Stomach (tissue), 4 donors: ENCODE data around the gene NAP1L4.

ENCODE experiments used
- EP300 ChIP-seq: sonication (generic); formaldehyde crosslinking; IDR thresholded peaks from one replicate; pipeline ENCODE4 v1.6.1; 2017; ENCODE audit warnings: antibody characterized with exemption
- POLR2A ChIP-seq, 4 donors: fragments of 450-650 bp; IDR thresholded peaks; one replicate each; pipeline ENCODE4 v1.6.1; 2016; ENCODE audit warnings: antibody characterized with exemption in 4 of 4, control low read depth in 2 of 4, mild to moderate bottlenecking in 1 of 4, moderate library complexity in 1 of 4
- POLR2AphosphoS5 ChIP-seq, 3 donors: sonication (generic); formaldehyde crosslinking; IDR thresholded peaks; one replicate each; pipeline ENCODE4 v1.6.1; 2016; ENCODE audit warnings: antibody characterized with exemption in 3 of 3

GRCh38 chr11:2992997-2993325 is 832 bp upstream of the NAP1L4 start:
- TF ChIP-seq EP300 = no peak
- TF ChIP-seq POLR2AphosphoS5 (IDR thresholded peaks at IDR 0.05) = no peak
- no peak for TF ChIP-seq POLR2A (IDR thresholded peaks at IDR 0.05)
